ENCODE results near the gene CCDC167.

The CCDC167 gene

DNA sequence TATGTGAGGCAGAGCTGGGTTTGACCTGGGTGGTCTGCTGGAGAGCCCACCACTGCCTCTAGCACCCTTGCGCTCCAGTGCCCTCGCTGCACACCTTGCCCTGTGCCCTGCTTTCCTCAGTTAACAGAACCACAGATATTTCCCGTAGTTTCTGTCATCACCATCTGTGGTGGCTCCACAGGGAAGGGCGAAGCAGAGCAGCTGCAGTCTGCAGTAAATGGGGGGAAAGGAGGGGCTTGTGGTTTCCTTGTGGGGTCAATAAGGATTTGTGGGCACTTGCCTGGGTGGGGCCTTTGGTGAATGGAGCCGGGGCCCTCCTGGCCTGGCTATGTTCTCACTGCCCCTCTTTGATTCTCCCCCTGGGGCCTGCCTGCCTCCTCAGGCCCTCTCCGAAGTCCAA, 21.2 kb upstream of the CCDC167 start:
- Histone ChIP-seq H3K4me1 (ENCODE audit: low read depth, poor library complexity, severe bottlenecking) (peaks cover 23% of the 10 kb centered on the region), H2AFZ (ENCODE audit: low read depth) (no peak overlapping the region), H3K36me3 (ENCODE audit: insufficient read depth) (no peaks in the 10 kb centered on the region), H3K9ac (no peak overlapping the region), H3K4me3 (IDR thresholded peaks at IDR 0.05; ENCODE audit: insufficient read depth, low read depth, low read length) (no peak overlapping the region), H3K79me2 (ENCODE audit: insufficient read depth, low read depth) (no peaks in the 10 kb centered on the region), H4K20me1 (ENCODE audit: insufficient read depth) (no peaks in the 10 kb centered on the region), H3K4me2 (no peak overlapping the region), H3K27me3 (ENCODE audit: insufficient read depth, low read depth) (peaks cover 6% of the 10 kb centered on the region; the same call in 1 of the 2 replicates), H3K27ac (no peak overlapping the region)
- TF ChIP-seq, protein P1, sequence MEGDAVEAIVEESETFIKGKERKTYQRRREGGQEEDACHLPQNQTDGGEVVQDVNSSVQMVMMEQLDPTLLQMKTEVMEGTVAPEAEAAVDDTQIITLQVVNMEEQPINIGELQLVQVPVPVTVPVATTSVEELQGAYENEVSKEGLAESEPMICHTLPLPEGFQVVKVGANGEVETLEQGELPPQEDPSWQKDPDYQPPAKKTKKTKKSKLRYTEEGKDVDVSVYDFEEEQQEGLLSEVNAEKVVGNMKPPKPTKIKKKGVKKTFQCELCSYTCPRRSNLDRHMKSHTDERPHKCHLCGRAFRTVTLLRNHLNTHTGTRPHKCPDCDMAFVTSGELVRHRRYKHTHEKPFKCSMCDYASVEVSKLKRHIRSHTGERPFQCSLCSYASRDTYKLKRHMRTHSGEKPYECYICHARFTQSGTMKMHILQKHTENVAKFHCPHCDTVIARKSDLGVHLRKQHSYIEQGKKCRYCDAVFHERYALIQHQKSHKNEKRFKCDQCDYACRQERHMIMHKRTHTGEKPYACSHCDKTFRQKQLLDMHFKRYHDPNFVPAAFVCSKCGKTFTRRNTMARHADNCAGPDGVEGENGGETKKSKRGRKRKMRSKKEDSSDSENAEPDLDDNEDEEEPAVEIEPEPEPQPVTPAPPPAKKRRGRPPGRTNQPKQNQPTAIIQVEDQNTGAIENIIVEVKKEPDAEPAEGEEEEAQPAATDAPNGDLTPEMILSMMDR (conservative IDR thresholded peaks at IDR 0.05; ENCODE audit: low read depth, low read length) = no peak

DNA sequence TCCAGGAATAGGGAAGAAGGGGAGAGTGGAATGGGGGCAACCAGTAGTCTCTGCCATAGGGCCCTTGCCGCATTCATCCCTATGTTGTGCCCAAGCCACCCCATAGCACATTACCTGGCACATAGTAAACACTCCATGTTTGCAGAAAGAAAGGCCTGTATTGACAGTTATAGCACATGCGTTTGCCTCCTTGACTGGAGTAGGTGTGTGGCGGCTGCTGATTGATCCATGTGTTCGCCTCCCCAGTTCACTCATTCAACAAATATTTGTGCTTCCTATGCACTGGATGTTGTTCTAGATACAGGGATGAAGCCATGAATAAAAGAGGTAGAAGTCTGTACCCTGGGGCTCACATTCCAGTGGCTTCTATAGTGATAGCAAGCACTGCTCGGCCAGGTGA, 19.8 kb upstream of the CCDC167 start:
- Histone ChIP-seq H3K9ac (no peak overlapping the region), H3K36me3 (ENCODE audit: insufficient read depth) (no peaks in the 10 kb centered on the region), H3K27me3 (ENCODE audit: insufficient read depth, low read depth) (peaks cover under 1% of the 10 kb centered on the region; the same call in 1 of the 2 replicates), H2AFZ (ENCODE audit: low read depth) (no peak overlapping the region), H3K4me1 (ENCODE audit: low read depth, poor library complexity, severe bottlenecking) (peaks cover 38% of the 10 kb centered on the region), H3K4me3 (IDR thresholded peaks at IDR 0.05; ENCODE audit: insufficient read depth, low read depth, low read length) (no peak overlapping the region), H3K4me2 (no peak overlapping the region), H3K27ac (no peak overlapping the region), H4K20me1 (ENCODE audit: insufficient read depth) (no peaks in the 10 kb centered on the region), H3K79me2 (ENCODE audit: insufficient read depth, low read depth) (no peaks in the 10 kb centered on the region)
- TF ChIP-seq, protein P1 (conservative IDR thresholded peaks at IDR 0.05; ENCODE audit: low read depth, low read length) = no peak

DNA sequence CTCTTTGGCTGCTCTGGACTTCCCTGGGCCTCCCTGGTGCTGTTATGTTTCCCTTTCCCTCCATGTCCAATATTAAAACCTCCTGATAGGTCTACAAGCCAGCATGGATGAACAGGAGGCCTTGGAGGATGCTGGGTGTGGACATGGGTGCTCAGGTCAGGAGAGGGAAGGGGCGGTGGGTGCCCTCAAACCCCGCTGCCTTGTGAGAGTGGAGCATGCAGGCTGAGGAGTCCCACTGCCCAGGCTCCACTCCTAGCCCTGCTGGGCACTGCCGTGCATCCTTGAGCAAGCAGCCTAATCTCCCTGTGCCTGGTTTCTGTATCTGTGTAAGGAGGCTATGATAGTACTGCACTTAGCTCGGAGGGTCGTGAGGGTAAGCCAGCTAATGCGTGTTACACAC, 18.4 kb upstream of the CCDC167 start:
- H3K79me2 ChIP-seq (ENCODE audit: insufficient read depth, low read depth) = no peaks in the 10 kb centered on the region
- 0 out of 2 replicates have a peak overlapping the region, but pooled peaks have one; percentile 54 for H3K27ac ChIP-seq
- H3K27me3 ChIP-seq (ENCODE audit: insufficient read depth, low read depth) = no peaks in the 10 kb centered on the region
- H3K4me3 ChIP-seq (IDR thresholded peaks at IDR 0.05; ENCODE audit: insufficient read depth, low read depth, low read length) = no peak overlapping the region
- H3K36me3 ChIP-seq (ENCODE audit: insufficient read depth) = no peaks in the 10 kb centered on the region
- no peak overlapping the region for H3K9ac ChIP-seq
- no peaks in the 10 kb centered on the region for H4K20me1 ChIP-seq (ENCODE audit: insufficient read depth)
- peaks cover 40% of the 10 kb centered on the region for H3K4me1 ChIP-seq (ENCODE audit: low read depth, poor library complexity, severe bottlenecking)
- TF ChIP-seq, protein P1 (conservative IDR thresholded peaks at IDR 0.05; ENCODE audit: low read depth, low read length) = no peak
- H3K4me2 ChIP-seq = peak overlapping the region; percentile 42; the same call in 1 of the 2 replicates
- H2AFZ ChIP-seq (ENCODE audit: low read depth) = no peak overlapping the region

DNA sequence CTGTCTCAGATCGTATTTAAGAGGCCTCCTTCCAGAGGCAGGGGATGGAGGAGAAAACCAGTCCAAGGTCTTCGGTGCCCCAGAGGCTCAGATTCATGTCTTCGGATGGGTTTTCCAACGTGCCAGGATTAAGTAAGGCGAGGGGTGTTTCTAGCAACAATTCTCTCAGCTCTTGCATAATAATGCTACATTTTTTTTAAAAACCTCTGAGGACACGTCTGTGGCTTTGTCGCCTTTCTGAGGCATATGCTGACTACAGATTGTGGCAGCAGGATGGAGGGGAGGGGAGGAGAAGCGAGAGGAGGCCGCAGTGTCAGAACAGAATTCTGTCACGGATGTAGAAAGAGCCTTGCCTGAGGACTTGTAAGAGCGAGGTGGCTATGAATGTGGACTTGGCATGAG, 17.7 kb upstream of the CCDC167 start:
- Histone ChIP-seq H3K4me3 (IDR thresholded peaks at IDR 0.05; ENCODE audit: insufficient read depth, low read depth, low read length) (no peak overlapping the region), H4K20me1 (ENCODE audit: insufficient read depth) (no peaks in the 10 kb centered on the region), H3K27ac (peak overlapping the region; percentile 54), H3K79me2 (ENCODE audit: insufficient read depth, low read depth) (no peaks in the 10 kb centered on the region), H3K9ac (no peak overlapping the region), H3K4me2 (peak overlapping the region; percentile 42; the same call in 1 of the 2 replicates), H3K36me3 (ENCODE audit: insufficient read depth) (no peaks in the 10 kb centered on the region), H3K27me3 (ENCODE audit: insufficient read depth, low read depth) (no peaks in the 10 kb centered on the region), H3K4me1 (ENCODE audit: low read depth, poor library complexity, severe bottlenecking) (peaks cover 40% of the 10 kb centered on the region), H2AFZ (ENCODE audit: low read depth) (peak overlapping the region; percentile 26; the same call in 1 of the 2 replicates)
- TF ChIP-seq, protein P1 (conservative IDR thresholded peaks at IDR 0.05; ENCODE audit: low read depth, low read length) = no peak

All from KMS-11 (cell line).